Neural cell (in vitro differentiated cells): Measurements from ENCODE around the gene SNCAIP.

Experiments used
- CTCF ChIP-seq: fragments of 450-650 bp; IDR thresholded peaks from 2 replicates; pipeline ENCODE4 v1.5.1; 2014; ENCODE audit warnings: antibody characterized with exemption, mild to moderate bottlenecking, moderate library complexity; ENCODE audit not compliant: poor library complexity, severe bottlenecking
- EP300 ChIP-seq: fragments of 450-650 bp; conservative IDR thresholded peaks from 2 replicates; pipeline ENCODE4 v1.6.1; 2014; ENCODE audit warnings: antibody characterized with exemption, mild to moderate bottlenecking, moderate library complexity; ENCODE audit not compliant: poor library complexity, severe bottlenecking
- RAD21 ChIP-seq: fragments of 450-650 bp; conservative IDR thresholded peaks from 2 replicates; pipeline ENCODE4 v1.6.1; 2014; ENCODE audit warnings: antibody characterized with exemption, mild to moderate bottlenecking, moderate library complexity
- SMC3 ChIP-seq: fragments of 450-650 bp; conservative IDR thresholded peaks from 2 replicates; pipeline ENCODE4 v1.6.1; 2014; ENCODE audit warnings: antibody characterized with exemption, mild to moderate bottlenecking, moderate library complexity; ENCODE audit not compliant: poor library complexity

DNA sequence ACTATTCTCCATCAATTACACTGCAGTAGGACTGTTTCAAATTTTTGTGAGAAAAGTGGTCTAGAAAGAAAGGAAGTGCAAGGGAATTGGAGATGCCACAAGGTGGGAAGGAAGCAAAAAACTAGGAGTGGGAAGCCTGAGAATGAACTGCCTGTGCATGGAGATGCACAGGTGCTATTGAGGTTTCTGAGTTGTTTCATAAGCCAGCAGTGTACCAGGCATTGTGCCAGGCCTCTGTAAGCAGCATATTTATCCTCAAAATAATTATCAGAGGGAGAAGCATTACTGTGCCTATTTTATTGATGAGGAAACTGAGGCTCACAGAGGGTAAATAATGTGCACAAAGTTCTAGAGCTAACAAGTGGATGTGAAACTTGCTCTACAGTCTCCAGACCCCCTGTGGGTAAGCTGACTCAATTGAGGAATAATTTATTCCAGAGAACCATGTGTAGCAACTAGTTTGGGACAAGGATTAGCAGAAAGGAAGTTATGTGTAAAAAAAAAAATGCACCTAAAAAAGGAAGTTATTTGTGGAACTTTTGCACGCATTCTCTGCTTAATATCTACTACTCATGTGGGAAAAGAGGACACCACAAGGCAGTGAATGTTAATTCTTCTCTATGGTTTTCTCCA lies 96.7 kb downstream of the SNCAIP start:
- no peak for TF ChIP-seq CTCF
- TF ChIP-seq EP300 = no peak
- no peak for TF ChIP-seq RAD21
- TF ChIP-seq SMC3 = no peak
